ENCODE measurements around the gene CPA1.

DNA sequence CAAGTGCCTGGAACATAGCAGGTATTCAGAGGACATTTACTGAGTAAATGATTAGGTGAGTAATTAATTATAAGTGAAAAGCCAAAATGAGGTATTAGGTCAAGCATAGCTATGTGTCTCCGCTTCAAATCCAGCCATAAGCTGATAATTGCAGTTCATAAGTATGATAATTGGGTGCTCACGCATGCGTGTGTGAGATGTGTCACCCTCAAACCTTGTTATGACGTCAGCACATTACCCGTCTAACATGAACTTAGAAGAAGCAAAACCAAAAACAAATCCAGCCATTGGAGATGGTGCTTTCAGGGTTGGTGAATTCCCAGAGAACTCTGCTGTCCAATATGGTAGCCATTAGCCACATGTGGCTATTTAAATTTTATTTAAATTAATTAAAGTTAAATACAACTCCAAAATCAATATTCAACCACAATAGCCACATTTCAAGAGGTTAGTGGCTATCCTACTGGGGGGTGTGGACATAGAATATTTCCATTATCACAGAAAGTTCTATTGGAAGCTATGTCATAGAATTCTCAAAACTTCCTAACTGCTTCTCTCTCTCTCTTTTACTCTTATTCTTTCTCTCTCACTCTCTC is 35.9 kb upstream of the CPA1 start, which contains the start of gene CPA5:
- TF ChIP-seq POLR2A (IDR thresholded peaks at IDR 0.05; ENCODE audit: low read length) = no peak
- TF ChIP-seq GATA1 (IDR thresholded peaks at IDR 0.05; ENCODE audit: low read depth, low read length) = no peak
